Activated CD4-positive, alpha-beta T cell treated with anti-CD3 and anti-CD28 coated beads, Interleukin-2, amount 50 U/mL, for 1 hour (primary cell): ENCODE measurements around the gene CCDC57.

Source experiments
- DNase-seq: peaks from one replicate; pipeline ENCODE4 v3.0.0-alpha.2; 2020

The CCDC57 gene

DNA sequence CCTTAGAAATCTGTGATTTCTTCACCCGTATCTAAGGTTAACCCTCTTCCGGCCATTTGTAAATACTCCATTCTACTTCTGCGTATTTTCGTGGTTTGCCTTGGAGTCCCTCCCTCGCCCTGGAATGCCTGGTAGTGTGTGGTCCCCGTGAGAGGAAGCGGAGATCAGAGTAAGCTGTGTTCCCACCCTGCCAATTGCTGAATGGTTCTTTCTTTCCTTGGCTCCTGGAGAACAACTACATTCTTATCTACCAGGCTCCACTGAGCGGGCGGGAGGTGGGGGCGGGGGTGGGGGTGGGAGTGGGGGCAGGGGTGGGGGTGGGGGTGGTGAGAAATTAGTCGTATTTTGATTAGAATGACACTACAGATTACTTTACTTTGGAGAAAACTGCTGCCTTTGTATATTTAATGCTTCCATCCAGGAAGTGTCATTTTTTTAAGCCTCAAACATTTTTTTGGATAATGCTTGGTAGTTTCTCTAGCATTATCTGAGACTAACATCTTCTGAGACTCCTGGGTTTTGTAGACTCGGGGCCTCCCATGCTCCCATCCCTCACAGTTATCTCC is 93.7 kb downstream of the CCDC57 start:
- DNase-seq, result no peak

DNA sequence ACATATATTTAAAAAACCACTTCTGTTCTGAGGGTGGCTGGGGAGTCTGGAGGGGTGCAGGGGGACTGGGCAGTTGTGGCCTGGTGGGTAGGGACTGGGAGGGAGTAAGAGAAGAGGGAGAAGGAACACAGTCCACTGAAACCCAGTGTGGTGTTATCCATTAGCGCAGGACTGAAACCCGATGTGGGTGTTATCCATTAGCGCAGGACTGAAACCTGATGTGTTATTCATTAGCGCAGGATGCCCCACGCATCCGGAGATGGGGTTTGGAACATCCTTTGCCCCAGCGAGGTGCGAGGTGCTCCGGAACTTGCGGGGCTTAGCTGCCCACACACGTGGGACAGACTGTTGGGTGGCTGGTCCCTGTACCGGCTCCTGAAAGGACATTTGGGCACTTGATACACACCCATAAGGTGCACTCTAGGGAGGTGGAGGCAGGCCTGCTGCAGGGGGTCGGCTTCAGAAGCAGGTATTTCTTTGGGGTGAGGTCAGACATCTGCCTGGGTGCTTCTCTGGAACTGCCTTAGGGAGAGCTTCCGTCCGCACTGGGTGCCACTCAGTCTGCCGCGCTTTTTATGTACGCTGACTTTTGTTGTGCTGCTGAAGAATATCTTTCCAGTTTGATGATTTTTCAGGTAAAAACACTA is 94.4 kb downstream of the CCDC57 start:
- no peak for DNase-seq

DNA sequence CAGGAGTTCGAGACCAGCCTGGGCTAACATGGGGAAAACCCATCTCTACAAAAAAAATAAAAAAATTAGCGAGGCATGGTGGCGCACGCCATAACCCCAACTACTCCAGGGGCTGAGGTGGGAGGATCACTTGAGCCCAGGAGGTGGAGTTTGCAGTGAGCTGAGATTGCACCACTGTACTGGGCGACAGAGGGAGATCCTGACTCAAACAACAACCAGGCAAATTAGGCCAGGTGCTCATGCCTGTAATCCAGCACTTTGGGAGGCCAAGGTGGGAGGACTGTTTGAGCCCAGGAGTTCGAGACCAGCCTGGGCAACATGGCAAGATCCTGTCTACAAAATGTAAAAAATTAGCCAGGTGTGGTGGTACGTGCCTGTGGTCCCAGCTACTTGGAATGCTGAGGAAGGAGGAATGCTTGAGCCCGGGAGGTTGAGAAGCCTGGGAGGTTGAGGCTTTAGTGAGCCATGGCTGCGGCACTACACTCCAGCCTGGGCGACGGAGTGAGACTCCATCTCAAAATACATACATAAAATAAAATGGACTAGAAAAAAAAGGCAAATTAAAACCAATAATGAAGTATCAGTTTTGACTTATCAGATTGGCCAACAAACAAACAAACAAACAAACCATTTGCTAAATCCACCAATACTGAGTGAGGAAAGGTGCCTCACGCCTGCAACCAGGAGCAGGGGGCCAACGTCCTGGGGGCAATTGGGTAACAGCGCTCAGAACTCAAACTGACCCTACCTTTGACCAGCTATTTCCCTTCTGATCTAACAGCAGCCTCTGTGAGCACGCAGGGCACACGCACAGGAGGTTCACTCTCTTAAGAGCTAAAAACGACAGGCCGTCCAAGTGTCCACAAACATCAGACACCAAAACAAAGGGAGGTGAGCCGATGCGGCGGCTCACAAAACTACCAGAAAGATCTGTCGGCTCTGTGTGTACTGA is 95.2 kb downstream of the CCDC57 start:
- no peak for DNase-seq

DNA sequence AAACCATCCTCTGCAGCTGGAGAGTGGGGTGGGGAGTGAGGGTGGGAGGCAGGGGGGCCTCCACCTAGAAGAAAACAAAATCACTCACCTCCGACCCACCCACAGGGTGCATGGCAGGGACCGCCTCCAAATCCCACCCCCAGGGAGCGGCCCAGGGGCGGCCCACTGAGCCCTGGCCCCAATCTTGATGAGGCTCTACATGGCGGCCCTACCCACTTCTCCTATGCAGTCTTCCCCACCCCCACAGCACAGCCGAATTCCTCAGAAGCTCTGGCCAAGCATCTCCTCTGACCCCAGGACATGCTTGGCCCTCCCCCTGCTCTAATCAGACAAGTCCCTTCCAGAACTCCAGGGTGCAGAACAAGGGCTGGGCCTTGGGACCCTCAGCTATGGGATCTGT is 96.4 kb downstream of the CCDC57 start:
- no peak for DNase-seq

DNA sequence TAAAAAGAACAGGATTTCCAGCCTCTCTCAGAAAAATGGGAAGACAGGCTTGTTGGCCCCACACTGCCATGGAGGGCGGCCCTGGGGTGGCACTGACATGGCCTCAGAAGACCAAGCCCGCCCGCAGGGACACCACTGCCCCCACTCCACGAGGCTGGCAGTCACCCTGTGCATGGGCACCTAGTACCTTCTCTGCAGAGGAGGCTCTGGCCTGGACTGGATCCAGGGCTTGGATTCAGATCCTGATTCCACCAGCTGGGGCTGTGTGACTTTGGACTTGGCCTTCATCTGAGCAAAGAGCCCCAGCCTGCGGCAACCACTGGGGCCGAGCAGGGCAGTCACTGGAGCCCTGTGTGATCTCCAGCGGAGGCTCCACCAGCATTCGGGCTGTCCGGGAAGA is 97.8 kb downstream of the CCDC57 start:
- no peak for DNase-seq

DNA sequence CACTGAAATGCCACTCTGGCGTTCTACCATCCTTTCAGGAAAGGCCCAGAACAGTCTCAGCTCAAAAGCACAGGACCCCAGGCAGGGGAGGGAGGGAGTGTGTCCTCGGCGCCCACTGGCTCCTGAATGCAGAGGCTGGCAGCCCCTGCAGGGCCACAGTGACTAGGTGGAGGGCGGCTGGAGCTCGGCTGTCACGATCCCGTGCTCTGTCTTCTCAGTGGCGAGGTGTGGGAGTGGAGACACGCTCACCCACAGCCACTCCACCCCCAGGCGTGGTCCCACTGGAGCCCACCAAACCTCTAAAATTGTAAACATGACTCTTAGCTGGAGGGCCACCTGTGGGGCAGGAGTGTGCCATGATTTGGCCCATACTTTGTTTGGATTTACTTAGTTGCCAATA is 98.2 kb downstream of the CCDC57 start:
- DNase-seq, result no peak

DNA sequence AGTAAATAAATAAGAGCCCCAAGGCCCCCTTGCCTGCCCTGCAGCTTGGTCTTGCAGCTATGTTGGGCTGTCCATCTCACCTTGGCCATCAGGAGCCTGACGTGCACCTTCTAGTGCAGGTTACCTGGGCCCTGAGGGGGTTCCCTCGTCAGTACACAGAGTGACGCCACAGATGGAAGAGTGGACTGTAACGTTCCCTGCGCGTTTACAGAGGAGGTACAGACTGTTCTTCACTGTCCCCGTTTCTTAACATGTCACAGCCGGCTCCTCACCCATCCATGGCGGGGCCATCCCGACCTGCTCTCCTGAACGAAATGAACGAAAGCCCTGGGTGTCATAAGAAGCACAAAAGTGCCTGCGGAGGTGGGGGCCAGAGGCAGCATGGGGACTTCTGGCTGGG is 98.7 kb downstream of the CCDC57 start:
- DNase-seq, result no peak

DNA sequence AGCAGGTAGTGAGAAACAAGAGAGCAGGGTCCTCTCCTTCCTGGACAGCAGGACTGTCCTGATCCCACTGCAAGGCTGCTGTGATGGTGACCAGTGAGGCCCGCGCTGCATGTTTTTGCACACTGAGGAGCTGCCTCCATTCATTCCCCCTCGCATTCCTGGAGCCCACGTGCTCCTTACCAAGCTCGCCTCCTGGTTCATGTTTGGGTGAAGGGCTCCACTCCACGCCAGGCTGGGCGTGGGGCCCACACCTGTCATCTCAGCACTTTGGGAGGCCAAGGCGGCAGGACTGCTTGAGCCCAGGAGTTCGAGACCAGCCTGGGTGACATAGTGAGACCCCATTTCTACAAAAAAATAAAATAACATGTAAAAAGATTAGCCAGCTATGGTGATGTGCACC is 99.2 kb downstream of the CCDC57 start:
- DNase-seq, result no peak

DNA sequence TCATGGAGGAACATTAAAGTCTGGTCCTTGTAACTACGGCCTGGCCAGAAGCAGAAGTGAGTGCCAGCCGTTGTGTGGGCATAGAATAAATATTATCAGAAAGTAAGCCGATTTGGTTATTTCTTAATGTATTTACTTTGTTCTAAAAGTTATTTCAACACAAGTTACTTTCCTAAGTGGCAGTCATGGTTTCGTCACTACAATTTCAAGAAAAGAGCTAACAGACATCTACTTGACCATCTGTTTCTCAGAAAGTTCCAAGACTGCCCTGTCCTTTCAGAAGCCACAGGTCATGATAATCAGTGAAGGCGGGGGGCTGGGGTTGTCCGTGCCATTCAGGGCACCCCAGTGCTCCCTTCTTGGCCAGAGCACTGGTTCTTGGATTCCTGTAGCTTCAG is 99.7 kb downstream of the CCDC57 start:
- no peak for DNase-seq

DNA sequence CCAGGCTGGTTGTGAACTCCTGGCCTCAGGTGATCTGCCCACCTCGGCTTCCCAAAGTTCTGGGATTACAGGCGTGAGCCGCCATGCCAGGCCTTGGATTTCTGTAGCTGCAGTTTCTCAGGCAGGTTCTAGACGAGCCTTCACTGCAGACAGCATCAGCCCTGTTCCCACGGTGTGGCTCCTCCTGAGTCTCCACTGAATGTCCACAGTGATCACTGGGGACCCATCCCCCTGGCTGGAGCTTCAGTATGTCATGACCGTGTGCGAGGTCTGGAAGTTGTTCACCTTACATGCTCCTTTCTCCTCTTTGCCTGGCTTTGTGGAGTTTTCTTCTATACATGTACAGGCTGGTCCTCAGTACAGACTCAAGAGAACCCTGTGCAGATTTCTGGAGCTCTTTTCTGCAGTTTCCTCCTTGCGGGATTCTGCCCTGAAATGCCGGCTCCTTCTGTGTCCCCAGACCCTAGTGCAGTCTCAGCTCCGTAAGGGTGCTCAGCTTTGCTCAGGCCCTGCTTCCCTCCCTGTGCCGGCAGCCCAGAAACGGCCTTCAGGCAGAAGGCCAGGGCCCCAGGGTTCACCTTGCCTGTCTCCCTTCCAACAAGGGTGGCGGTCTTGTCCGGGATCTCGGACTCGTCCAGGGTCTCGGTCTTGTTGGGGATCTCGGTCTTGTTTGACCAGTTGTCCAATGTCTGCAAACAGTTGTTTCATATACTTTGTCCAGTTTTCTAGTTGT is 100.3 kb downstream of the CCDC57 start:
- DNase-seq, result no peak

DNA sequence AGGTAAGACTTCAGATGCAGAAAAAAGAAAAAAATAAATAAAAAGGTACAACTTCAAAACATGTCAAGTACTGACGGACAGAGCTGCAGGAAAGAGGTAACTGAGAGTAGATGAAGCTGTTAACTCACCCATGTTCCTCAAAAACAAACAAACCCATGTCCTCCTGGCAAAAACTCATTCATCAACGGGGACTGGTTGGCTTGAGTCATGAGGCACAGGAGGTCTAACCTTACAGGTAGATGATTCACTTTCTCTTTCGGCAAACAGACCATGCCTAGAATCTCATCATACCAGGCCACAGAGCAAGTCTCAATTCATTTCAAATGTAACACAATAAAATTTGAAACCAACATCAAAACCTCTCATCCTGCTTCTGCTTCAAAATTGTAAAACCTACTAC is 102.3 kb downstream of the CCDC57 start:
- no peak for DNase-seq

DNA sequence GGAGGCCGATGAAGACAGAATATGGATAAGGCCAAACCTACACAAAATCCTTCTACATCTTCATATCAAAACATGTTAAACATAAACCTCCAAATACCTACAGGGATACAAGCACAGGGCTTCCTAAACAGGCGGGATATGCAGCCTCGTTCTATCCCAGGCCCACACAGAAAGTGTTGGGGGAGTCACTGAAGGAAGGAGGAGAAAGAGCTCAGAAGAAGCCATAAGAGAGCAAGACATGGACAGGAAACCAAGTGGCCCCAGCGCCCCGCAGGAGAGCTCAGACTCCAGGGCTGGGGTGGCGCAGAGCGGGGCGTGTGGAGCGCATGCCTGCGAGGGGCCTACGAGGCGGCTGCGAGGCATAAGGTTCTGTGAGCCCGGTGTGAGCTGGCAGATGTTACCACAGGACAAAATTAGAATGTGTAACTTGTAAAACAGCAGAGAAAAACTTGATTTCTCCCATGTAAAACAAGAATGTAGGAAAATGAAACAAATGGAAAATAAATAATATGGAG is 103.6 kb downstream of the CCDC57 start:
- no peak for DNase-seq

DNA sequence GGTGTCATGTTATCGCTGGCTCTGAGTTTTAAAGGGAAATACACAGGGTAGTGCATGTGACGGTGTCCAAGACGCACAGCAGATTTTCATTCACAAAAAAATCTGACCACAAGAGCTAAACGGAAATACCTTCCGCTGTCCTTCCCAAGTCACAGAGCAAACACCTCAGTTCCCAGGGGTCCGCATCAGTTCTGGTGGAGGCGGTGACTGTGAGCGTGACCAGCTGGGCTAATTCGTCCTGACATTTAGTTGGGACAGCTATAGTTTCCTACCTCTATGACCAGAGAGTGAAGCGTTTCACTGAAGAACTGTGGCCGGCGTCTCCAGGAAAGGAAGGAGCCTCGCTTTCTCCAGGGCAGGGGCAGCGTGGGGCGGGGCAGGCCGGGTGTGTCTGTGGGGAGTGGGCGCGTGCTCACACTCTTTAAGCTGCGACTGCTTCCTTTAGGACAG is 104.1 kb downstream of the CCDC57 start:
- no peak for DNase-seq

DNA sequence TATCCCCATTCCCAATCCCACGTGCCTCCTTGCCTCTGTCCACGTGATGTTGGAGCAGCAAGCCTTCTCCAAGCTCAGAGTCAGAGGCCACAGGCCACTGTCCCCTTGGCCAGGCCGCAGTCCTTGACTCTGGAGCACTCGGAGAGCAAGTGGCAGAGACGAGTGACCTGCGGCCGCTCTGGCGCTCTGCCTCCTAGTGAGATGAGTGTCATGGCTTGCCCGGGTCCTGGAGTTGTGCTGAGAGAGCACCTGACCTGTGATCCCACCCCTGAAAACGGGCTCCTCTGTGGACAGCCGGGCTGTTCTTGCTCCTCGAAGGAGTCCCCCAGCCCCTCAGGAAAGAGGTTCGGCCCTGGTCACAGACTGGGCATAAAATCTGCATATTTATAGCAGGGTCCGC is 104.6 kb downstream of the CCDC57 start:
- DNase-seq, result no peak

DNA sequence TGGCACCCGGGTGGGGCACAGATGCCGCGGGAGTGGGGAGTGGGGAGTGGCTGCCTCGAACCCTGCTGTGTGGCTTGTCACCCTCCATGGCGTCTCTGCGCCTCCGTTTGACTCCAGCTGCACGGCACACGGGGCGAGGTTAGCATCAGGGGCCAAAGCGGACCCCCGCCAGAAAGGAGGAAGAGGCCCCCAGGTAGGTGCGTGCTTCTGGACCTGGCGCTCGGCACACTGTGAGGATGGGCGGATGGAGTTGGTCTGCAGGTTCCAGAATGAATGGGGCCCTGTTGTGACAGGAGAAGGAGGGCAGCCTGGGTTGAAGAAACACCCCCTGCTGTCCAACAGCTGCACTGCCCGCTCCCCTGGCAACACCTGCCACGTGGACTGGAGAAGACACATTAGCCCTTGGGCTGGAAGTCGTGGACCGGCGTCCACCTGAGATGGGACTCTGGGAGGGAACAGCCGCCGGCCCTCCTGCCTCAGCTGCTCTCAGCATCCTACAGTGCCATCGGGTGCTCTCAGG is 105.2 kb downstream of the CCDC57 start:
- no peak for DNase-seq

DNA sequence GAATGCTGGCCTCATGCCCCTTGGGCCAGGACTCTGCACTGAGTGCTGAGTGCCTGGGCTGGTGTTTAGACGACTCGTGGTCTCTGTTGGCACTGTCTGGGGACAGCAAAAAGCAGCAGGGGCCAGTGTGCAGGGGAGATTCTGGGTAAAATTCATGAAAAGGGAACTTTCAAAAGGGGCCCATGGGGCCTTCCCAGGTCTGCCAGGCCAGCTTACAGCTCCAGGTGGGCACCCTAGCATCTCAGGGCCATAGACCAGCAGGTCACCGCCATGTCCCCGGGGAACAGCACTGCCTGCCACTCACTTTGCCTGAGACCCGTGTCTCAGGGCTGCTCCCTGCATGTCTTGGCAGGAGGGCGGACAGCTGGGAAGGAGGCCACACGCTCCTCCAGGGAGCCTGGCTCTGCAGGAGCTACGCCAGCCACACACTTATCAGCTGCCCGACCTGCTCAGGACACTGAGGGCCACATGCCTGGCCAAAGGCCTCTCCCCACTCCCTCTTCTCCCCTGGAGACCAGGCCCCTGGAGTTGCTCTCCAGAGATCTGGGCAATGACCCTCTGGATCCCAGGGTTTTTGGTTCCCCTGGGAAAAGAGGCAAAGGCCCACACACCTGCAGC is 105.8 kb downstream of the CCDC57 start:
- DNase-seq, result no peak

DNA sequence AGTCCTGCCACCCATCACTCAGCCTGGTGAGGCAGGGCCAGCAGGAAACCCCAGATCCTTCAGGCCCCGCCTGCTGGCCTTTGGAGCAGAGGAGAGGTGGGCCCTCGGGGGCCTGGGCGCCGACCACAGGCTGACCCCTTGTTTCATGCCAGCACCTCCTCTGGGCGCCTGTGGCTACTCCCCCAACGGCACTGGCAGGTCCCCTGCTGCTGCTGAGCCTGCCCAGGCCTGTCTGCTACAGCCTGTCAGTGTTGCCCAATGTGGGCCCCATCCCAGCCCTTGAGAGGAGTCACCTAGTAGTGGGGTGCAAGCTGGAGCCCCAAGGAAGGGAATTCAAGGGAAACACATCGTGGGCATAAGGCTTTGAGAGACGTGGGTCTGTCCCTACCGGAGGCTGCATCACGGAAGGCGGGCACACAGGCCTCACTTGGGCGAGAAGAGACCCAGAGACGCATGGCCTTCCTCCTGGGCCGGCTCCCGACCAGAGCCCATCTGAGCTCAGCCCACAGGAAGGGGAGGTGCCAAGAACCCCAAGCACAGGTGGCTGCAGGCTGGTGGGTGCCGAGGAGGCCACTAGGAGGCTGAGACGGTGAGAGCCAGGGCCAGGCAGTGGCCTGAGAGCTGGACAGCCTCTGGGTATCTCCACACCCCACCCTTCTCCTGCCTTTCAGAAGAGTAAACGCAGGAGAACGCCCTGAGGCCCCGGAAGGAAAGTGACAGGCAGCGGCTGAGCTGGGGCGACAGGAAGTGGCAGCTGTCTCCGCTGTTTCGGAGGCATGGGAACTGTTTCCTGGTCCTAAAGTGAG is 106.6 kb downstream of the CCDC57 start:
- peak; percentile 37 for DNase-seq

DNA sequence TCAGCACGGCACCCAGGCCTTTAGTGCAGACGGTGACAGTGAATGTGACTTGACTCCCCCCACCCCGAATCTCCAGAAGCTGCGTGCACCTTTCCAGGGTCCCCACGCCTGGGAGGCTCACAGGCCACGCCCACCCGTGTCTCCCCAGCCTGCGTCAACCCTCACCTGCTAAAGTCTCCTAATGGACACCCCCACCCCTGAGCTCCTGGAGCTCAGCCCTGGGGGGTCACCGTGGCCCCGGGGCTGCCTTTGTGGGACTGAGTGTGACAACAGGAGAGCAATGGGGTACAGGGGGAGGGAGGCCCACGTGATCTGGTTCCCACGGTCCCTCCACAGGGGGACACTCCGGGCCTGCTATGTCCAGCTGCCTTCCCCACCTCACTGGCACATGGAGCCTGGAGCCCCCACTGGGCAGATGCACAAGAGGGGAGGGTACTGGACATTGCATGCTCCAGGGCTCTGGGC is 107.2 kb downstream of the CCDC57 start:
- DNase-seq, result no peak

DNA sequence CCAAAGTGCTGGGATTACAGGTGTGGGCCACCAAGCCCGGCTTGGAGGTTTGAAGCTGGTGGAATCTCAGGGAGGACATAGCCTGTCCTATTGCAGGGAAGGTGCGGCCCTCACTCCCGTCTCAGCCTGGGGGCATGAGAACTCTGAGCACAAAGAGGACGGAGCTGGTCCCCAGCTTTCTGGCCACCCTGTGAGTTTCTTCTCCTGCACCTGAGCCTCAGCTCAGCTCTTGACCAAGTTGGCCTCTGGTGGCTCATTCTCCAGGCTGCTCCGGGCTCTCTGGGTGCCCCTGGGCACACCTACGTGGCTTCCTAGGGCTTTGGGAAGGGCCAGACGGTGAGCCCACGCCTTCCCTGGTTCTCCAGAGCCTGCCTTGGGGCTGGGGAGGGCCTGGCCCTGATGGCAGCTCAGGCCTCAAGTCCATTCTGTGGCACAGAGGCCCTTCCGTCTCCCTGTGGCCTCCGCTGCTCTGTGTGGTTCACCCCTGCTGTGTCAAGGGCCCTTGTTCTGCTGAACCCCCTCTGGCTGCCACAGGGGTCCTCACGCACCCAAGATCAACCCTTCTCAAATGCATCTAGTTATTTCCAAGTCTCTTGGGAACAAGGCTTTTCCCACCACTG is 107.7 kb downstream of the CCDC57 start:
- no peak for DNase-seq

DNA sequence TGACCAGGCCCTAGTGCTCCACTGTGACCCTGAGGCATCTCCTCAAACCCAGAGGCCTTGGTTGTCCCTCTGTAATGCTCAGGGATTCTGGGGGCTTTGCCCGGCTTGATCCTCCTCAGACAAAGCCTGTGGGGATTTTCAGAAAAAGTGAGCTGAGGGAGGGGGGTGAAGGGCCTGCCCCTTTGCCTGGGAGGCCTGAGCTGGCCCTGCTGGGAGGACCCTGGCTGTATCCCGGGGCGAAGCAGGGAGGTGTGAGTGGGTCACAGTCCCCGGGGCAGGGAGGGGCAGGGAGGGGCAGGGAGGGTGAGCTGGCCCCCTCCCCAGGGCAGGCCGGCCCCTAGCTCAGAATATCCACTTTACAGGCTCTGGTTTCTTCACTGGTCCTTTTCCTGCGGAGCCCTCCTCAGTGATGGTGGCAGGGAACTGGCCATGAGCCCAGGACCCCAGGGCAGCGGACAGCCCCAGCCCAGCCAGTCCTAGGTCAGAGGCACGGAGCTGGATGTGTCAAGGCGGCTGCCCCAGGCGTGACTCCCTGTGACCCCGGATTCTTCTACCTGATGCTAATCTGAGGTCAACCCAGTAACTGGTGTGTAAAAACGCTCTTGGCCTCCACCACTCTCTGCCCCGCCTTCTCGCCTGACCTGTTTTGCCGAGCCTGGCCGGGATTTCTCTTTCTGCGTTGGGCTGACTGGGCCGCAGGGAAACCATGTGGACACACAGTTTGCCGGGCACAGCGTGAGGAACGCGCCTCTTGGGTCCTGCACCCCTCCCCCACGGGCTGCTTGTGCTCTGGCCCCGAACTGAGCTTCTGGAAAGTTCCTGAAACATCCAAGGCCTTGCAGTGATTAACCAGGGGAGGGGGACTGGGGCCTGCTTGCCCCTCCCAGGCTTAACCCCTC is 108.8 kb downstream of the CCDC57 start:
- no peak for DNase-seq
